Measurements from ENCODE around the gene WRNIP1. TPM values are rescaled to one million over a fixed set of nuclear protein-coding genes. Genes with fewer than 3 reads are reported as not detected.
A peak's percentile ranks its signal among the peaks of the same experiment; 100 is the strongest.

Gene WRNIP1
- total and polyA plus RNA-seq, 2 of the 13 experiments (the other 11 are each of a cell fraction or from before 2014, with no cell fraction given): 77.7 to 90.3 TPM

GRCh38 chr6:2765166-2765895 is at the start of gene WRNIP1 (continued):
- TF ChIP-seq, protein P1, sequence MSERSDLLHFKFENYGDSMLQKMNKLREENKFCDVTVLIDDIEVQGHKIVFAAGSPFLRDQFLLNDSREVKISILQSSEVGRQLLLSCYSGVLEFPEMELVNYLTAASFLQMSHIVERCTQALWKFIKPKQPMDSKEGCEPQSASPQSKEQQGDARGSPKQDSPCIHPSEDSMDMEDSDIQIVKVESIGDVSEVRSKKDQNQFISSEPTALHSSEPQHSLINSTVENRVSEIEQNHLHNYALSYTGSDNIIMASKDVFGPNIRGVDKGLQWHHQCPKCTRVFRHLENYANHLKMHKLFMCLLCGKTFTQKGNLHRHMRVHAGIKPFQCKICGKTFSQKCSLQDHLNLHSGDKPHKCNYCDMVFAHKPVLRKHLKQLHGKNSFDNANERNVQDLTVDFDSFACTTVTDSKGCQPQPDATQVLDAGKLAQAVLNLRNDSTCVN (CRISPR knock-in tag; IDR thresholded peaks at IDR 0.05; ENCODE audit: borderline replicate concordance): peak; percentile 32; the same call in 1 of the 2 replicates
- no peak; the same call in 1 of the 2 replicates for TF ChIP-seq ZNF790 (CRISPR knock-in tag; IDR thresholded peaks at IDR 0.05; ENCODE audit: borderline replicate concordance)
- peak; percentile 90; the same call in 1 of the 2 replicates for TF ChIP-seq ZNF138 (CRISPR knock-in tag; IDR thresholded peaks at IDR 0.05; ENCODE audit: low read depth)
- peak; percentile 17; the same call in 1 of the 2 replicates for TF ChIP-seq KDM3A (CRISPR knock-in tag; IDR thresholded peaks at IDR 0.05; ENCODE audit: low read depth)
- TF ChIP-seq, protein P2, sequence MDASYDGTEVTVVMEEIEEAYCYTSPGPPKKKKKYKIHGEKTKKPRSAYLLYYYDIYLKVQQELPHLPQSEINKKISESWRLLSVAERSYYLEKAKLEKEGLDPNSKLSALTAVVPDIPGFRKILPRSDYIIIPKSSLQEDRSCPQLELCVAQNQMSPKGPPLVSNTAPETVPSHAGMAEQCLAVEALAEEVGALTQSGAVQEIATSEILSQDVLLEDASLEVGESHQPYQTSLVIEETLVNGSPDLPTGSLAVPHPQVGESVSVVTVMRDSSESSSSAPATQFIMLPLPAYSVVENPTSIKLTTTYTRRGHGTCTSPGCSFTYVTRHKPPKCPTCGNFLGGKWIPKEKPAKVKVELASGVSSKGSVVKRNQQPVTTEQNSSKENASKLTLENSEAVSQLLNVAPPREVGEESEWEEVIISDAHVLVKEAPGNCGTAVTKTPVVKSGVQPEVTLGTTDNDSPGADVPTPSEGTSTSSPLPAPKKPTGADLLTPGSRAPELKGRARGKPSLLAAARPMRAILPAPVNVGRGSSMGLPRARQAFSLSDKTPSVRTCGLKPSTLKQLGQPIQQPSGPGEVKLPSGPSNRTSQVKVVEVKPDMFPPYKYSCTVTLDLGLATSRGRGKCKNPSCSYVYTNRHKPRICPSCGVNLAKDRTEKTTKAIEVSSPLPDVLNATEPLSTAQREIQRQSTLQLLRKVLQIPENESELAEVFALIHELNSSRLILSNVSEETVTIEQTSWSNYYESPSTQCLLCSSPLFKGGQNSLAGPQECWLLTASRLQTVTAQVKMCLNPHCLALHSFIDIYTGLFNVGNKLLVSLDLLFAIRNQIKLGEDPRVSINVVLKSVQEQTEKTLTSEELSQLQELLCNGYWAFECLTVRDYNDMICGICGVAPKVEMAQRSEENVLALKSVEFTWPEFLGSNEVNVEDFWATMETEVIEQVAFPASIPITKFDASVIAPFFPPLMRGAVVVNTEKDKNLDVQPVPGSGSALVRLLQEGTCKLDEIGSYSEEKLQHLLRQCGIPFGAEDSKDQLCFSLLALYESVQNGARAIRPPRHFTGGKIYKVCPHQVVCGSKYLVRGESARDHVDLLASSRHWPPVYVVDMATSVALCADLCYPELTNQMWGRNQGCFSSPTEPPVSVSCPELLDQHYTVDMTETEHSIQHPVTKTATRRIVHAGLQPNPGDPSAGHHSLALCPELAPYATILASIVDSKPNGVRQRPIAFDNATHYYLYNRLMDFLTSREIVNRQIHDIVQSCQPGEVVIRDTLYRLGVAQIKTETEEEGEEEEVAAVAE (CRISPR knock-in tag; IDR thresholded peaks at IDR 0.05; ENCODE audit: borderline replicate concordance): peak; percentile 94
- TF ChIP-seq ZNF562 (CRISPR knock-in tag; IDR thresholded peaks at IDR 0.05; ENCODE audit: borderline replicate concordance): no peak
- no peak for TF ChIP-seq ZNF350 (CRISPR knock-in tag; IDR thresholded peaks at IDR 0.05; ENCODE audit: borderline replicate concordance, low read depth)
- no peak; the same call in 1 of the 2 replicates for TF ChIP-seq ZNF501 (CRISPR knock-in tag; IDR thresholded peaks at IDR 0.05)
- TF ChIP-seq, protein P3, sequence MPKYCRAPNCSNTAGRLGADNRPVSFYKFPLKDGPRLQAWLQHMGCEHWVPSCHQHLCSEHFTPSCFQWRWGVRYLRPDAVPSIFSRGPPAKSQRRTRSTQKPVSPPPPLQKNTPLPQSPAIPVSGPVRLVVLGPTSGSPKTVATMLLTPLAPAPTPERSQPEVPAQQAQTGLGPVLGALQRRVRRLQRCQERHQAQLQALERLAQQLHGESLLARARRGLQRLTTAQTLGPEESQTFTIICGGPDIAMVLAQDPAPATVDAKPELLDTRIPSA (CRISPR knock-in tag; IDR thresholded peaks at IDR 0.05; ENCODE audit: borderline replicate concordance): peak; percentile 35; the same call in 1 of the 2 replicates
- no peak for TF ChIP-seq ATM (IDR thresholded peaks at IDR 0.05; ENCODE audit: borderline replicate concordance)
- TF ChIP-seq SP4 (CRISPR knock-in tag; IDR thresholded peaks at IDR 0.05): peak; percentile 79; the same call in 1 of the 2 replicates
- peak; percentile 24 for TF ChIP-seq SP5 (CRISPR knock-in tag; IDR thresholded peaks at IDR 0.05; ENCODE audit: borderline replicate concordance, low read depth)
- TF ChIP-seq, protein P4, sequence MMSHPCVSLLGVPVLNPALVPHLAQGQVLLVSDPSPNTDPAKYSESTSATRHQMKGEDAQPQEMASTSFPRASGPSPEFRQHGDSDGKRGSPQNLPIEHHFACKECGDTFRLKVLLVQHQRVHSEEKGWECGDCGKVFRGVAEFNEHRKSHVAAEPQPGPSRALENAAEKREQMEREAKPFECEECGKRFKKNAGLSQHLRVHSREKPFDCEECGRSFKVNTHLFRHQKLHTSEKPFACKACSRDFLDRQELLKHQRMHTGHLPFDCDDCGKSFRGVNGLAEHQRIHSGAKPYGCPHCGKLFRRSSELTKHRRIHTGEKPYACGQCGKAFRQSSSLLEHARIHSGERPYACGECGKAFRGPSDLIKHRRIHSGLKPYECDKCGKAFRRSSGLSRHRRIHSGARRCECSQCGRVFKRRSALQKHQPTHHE (CRISPR knock-in tag; IDR thresholded peaks at IDR 0.05; ENCODE audit: borderline replicate concordance): no peak
- TF ChIP-seq, protein P5, sequence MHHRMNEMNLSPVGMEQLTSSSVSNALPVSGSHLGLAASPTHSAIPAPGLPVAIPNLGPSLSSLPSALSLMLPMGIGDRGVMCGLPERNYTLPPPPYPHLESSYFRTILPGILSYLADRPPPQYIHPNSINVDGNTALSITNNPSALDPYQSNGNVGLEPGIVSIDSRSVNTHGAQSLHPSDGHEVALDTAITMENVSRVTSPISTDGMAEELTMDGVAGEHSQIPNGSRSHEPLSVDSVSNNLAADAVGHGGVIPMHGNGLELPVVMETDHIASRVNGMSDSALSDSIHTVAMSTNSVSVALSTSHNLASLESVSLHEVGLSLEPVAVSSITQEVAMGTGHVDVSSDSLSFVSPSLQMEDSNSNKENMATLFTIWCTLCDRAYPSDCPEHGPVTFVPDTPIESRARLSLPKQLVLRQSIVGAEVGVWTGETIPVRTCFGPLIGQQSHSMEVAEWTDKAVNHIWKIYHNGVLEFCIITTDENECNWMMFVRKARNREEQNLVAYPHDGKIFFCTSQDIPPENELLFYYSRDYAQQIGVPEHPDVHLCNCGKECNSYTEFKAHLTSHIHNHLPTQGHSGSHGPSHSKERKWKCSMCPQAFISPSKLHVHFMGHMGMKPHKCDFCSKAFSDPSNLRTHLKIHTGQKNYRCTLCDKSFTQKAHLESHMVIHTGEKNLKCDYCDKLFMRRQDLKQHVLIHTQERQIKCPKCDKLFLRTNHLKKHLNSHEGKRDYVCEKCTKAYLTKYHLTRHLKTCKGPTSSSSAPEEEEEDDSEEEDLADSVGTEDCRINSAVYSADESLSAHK (CRISPR knock-in tag; IDR thresholded peaks at IDR 0.05; ENCODE audit: borderline replicate concordance): peak; percentile 27; the same call in 1 of the 2 replicates
- no peak for TF ChIP-seq CBX5 (CRISPR knock-in tag; IDR thresholded peaks at IDR 0.05; ENCODE audit: borderline replicate concordance)
- TF ChIP-seq ZSCAN29 (CRISPR knock-in tag; conservative IDR thresholded peaks at IDR 0.05): peak; percentile 88; the same call in 1 of the 2 replicates
- no peak for TF ChIP-seq ZBTB3 (CRISPR knock-in tag; IDR thresholded peaks at IDR 0.05; ENCODE audit: borderline replicate concordance, low read depth)
- no peak for TF ChIP-seq NFATC3 (CRISPR knock-in tag; IDR thresholded peaks at IDR 0.05)

All from HepG2 (cell line).